ENCODE measurements around the gene NEU2.

GRCh38 chr2:233026198-233026813, 6.2 kb upstream of the NEU2 start:
- TF ChIP-seq, protein P1, sequence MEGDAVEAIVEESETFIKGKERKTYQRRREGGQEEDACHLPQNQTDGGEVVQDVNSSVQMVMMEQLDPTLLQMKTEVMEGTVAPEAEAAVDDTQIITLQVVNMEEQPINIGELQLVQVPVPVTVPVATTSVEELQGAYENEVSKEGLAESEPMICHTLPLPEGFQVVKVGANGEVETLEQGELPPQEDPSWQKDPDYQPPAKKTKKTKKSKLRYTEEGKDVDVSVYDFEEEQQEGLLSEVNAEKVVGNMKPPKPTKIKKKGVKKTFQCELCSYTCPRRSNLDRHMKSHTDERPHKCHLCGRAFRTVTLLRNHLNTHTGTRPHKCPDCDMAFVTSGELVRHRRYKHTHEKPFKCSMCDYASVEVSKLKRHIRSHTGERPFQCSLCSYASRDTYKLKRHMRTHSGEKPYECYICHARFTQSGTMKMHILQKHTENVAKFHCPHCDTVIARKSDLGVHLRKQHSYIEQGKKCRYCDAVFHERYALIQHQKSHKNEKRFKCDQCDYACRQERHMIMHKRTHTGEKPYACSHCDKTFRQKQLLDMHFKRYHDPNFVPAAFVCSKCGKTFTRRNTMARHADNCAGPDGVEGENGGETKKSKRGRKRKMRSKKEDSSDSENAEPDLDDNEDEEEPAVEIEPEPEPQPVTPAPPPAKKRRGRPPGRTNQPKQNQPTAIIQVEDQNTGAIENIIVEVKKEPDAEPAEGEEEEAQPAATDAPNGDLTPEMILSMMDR (IDR thresholded peaks at IDR 0.05 in 8 of 11, conservative IDR thresholded peaks at IDR 0.05 in 3 of 11) = no peak
- TF ChIP-seq POLR2A (IDR thresholded peaks at IDR 0.05) = no peak

Measured in spleen (tissue), 7 donors.